BLaER1 (cell line): ENCODE results near the gene IDH3A.

Experiments used
- H3K27ac ChIP-seq: shearing (Covaris generic); formaldehyde crosslinking; 2 replicates; pipeline ENCODE4 v1.8.1; 2022
- H3K27me3 ChIP-seq: shearing (Covaris generic); formaldehyde crosslinking; 2 replicates; pipeline ENCODE4 v1.8.1; 2022
- H3K36me3 ChIP-seq: shearing (Covaris generic); formaldehyde crosslinking; 2 replicates; pipeline ENCODE4 v1.8.1; 2022
- H3K4me1 ChIP-seq: shearing (Covaris generic); formaldehyde crosslinking; 2 replicates; pipeline ENCODE4 v1.8.1; 2022
- H3K4me2 ChIP-seq: shearing (Covaris generic); formaldehyde crosslinking; 2 replicates; pipeline ENCODE4 v1.8.1; 2022
- H3K4me3 ChIP-seq: shearing (Covaris generic); formaldehyde crosslinking; 2 replicates; pipeline ENCODE4 v1.8.1; 2022
- H3K9ac ChIP-seq: shearing (Covaris generic); formaldehyde crosslinking; 2 replicates; pipeline ENCODE4 v1.8.1; 2022
- H3K9me3 ChIP-seq: shearing (Covaris generic); formaldehyde crosslinking; 2 replicates; pipeline ENCODE4 v1.8.1; 2022
- H4K20me1 ChIP-seq: shearing (Covaris generic); formaldehyde crosslinking; 2 replicates; pipeline ENCODE4 v1.8.1; 2022
- Cebpa-rat ChIP-seq: shearing (Covaris generic); IDR thresholded peaks from 2 replicates; pipeline ENCODE4 v1.8.1; 2022

The IDH3A gene

GRCh38 chr15:78207641-78208340 is 58.6 kb downstream of the IDH3A start:
- H3K27ac ChIP-seq = no peak overlapping the region
- no peaks in the 10 kb centered on the region for H3K36me3 ChIP-seq
- no peak overlapping the region for H3K4me3 ChIP-seq
- no peak overlapping the region for H3K9ac ChIP-seq
- H3K9me3 ChIP-seq = no peaks in the 10 kb centered on the region
- no peaks in the 10 kb centered on the region for H3K27me3 ChIP-seq
- no peak overlapping the region for H3K4me2 ChIP-seq
- H4K20me1 ChIP-seq = no peaks in the 10 kb centered on the region
- peaks cover 38% of the 10 kb centered on the region for H3K4me1 ChIP-seq
- TF ChIP-seq Cebpa-rat = no peak

- no peak overlapping the region for H3K4me2 ChIP-seq
- no peak for TF ChIP-seq Cebpa-rat
These were observed 59.2 kb downstream of the IDH3A start for GRCh38 chr15:78208341-78208844.

DNA sequence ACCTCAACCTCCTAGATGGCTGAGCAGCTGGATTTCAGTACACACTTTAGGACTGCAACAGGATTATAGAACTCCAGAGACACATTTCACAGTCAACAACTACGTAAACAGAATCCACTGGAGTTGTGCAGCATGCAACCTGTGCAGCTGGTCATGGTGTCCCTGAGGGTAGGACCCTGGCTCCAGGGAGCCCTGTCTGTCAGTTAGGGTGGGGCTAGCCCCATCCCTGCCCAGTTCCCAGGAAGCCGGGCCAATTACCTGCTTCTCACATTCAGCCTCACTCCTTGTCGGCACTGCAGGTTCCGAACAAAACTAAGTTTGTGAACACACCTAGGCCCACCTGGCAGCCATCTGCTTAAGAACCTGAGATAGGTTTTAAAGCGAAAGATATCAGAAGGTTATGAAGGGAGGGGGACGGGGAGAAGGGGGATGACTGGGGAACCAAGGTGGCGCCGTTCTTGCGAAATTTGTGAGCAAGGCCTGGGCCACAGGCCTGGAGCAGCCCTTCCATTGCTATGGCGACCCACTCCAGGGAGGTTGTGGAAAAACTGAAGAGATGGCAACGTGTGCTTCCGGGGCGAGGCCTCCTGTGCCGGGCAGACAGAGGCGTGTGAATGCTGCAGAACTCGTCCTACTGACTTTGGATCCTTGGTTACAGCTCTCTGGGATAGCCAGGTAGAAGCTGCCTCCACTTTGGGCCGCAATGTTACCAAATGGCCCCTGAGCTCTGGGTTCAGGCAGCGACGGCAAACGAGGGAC is 59.9 kb downstream of the IDH3A start:
- peaks cover 38% of the 10 kb centered on the region for H3K4me1 ChIP-seq
- no peaks in the 10 kb centered on the region for H3K9me3 ChIP-seq
- no peak overlapping the region for H3K4me2 ChIP-seq
- H3K36me3 ChIP-seq = no peaks in the 10 kb centered on the region
- no peak for TF ChIP-seq Cebpa-rat
- H3K4me3 ChIP-seq = no peak overlapping the region
- H3K9ac ChIP-seq = no peak overlapping the region
- H4K20me1 ChIP-seq = no peaks in the 10 kb centered on the region
- no peak overlapping the region for H3K27ac ChIP-seq
- no peaks in the 10 kb centered on the region for H3K27me3 ChIP-seq

More at GRCh38 chr15:78208341-78208844, 59.2 kb downstream of the IDH3A start:
- H3K27ac ChIP-seq = no peak overlapping the region
- H3K9ac ChIP-seq = no peak overlapping the region
- no peaks in the 10 kb centered on the region for H3K9me3 ChIP-seq
- no peaks in the 10 kb centered on the region for H4K20me1 ChIP-seq
- no peak overlapping the region for H3K4me3 ChIP-seq
- peaks cover 38% of the 10 kb centered on the region for H3K4me1 ChIP-seq
- no peaks in the 10 kb centered on the region for H3K27me3 ChIP-seq
- no peaks in the 10 kb centered on the region for H3K36me3 ChIP-seq

GRCh38 chr15:78209646-78210348 is 60.6 kb downstream of the IDH3A start:
- Histone ChIP-seq H4K20me1 (no peaks in the 10 kb centered on the region), H3K4me2 (peak overlapping the region; percentile 44; the same call in 1 of the 2 replicates), H3K9ac (no peak overlapping the region), H3K27ac (no peak overlapping the region; the same call in 1 of the 2 replicates), H3K36me3 (no peaks in the 10 kb centered on the region), H3K27me3 (no peaks in the 10 kb centered on the region), H3K4me1 (peaks cover 34% of the 10 kb centered on the region), H3K4me3 (no peak overlapping the region), H3K9me3 (no peaks in the 10 kb centered on the region)
- no peak for TF ChIP-seq Cebpa-rat

DNA sequence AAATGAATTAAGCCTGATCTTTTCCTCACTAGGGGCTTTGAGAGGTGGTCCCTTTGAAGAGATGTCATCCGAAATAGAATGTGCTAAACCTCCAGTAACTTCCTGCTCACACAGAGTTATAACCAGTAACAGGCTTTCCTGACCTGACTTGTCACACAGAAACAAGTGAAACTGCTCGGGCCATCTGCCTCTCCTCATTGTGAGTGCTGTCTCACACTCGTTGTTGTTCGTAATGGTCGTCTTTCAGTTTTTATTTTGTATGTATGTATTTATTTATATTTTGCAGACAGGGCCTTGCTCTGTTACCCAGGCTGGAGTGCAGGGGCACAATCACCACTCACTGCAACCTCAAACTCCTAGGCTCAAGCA is 61.2 kb downstream of the IDH3A start:
- Histone ChIP-seq H3K36me3 (no peaks in the 10 kb centered on the region), H3K4me3 (no peak overlapping the region), H3K4me1 (peaks cover 28% of the 10 kb centered on the region), H3K27ac (no peak overlapping the region; the same call in 1 of the 2 replicates), H4K20me1 (no peaks in the 10 kb centered on the region), H3K9ac (0 out of 2 replicates have a peak overlapping the region, but pooled peaks have one; percentile 33), H3K27me3 (no peaks in the 10 kb centered on the region), H3K4me2 (peak overlapping the region; percentile 44), H3K9me3 (no peaks in the 10 kb centered on the region)
- TF ChIP-seq Cebpa-rat = no peak

DNA sequence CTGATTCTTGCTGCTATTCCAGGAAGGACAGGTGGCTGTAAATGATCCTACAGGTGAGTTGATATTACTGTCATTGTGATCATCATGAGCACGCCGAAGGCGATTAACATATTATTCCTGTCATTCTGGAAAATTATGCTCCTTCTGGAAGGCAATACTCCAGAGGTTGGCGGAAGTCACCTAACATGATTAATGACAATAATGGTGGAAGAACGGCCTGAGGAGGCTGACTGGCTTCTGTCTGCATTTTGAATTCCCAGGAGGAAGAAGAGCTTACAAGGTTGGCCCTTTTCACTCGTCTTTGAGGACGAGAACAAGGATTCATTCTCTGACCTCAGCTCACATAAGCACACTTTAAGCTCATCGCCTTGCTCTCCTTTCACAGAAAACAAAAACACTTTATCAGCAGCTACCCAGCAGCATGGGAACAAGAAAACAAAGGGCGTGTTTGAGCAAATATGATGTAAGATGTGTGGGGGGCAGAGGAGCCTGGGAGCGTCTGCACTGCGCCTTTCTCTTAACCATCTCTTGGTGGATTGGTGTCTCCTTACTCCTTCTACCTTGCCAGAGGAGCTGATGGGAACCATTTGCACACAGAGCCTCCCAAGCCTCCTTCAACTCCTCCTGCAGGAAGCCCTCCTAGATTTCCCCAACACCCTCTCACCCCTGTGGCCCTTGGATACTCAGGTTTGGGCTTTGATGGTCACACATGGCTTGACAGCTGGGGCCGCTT is 62.2 kb downstream of the IDH3A start:
- Histone ChIP-seq H3K4me3 (no peak overlapping the region), H3K9me3 (no peaks in the 10 kb centered on the region), H3K36me3 (no peaks in the 10 kb centered on the region), H3K27me3 (no peaks in the 10 kb centered on the region), H3K4me2 (no peak overlapping the region), H3K9ac (no peak overlapping the region), H4K20me1 (no peaks in the 10 kb centered on the region), H3K4me1 (peaks cover 18% of the 10 kb centered on the region), H3K27ac (no peak overlapping the region)
- TF ChIP-seq Cebpa-rat = no peak

- Histone ChIP-seq H3K36me3 (no peaks in the 10 kb centered on the region), H4K20me1 (no peaks in the 10 kb centered on the region), H3K4me3 (no peak overlapping the region), H3K9ac (no peak overlapping the region), H3K27me3 (no peaks in the 10 kb centered on the region), H3K4me2 (no peak overlapping the region), H3K4me1 (peaks cover 12% of the 10 kb centered on the region), H3K27ac (no peak overlapping the region), H3K9me3 (no peaks in the 10 kb centered on the region)
- TF ChIP-seq Cebpa-rat = no peak
These were observed 62.8 kb downstream of the IDH3A start for GRCh38 chr15:78212008-78212407.

DNA sequence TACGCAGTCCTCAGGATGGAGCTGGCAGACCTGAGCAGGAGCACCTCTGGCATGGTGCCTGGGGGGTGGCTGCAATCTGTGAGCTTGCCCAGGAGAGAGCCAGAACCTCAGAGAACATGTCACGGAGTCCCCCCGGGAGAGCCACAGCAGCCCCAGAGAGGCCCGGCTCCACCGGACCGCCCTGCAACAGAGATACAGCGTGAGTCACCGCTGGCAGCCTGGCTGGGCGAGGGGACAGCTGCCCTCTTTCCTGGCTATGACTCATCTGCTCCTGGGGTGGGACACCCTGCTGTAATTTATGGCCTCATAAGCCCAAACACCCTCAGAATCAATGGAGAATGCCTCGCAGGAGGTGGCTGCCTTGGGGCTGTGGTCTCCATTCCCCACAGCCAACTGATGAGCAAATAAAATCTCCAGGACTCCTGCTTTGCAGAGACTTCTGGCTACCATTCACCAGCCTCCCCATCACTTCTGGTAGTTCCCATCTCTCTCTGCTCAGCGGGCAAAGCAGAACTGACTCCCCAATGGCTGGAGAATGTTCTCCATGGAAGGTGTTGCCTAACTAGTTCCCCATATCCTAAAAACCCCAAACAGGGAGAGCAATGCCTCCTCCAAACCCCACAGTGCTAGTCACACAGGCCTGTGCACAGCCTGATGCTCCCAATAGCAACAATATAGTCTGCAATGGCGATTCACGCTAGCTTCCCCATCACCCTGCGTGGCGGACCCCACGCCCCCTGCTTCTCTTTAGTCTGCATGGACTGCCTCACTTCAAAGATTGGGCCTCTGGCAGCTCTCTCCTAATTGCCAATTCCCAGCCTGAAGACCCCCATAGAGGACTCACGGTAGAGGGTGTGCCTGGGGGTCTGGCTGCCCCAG is 63.6 kb downstream of the IDH3A start:
- Histone ChIP-seq H3K4me1 (peaks cover 12% of the 10 kb centered on the region), H3K27ac (no peak overlapping the region), H3K9ac (no peak overlapping the region), H4K20me1 (no peaks in the 10 kb centered on the region), H3K9me3 (no peaks in the 10 kb centered on the region), H3K27me3 (no peaks in the 10 kb centered on the region), H3K36me3 (no peaks in the 10 kb centered on the region), H3K4me2 (no peak overlapping the region), H3K4me3 (no peak overlapping the region)
- TF ChIP-seq Cebpa-rat = no peak

DNA sequence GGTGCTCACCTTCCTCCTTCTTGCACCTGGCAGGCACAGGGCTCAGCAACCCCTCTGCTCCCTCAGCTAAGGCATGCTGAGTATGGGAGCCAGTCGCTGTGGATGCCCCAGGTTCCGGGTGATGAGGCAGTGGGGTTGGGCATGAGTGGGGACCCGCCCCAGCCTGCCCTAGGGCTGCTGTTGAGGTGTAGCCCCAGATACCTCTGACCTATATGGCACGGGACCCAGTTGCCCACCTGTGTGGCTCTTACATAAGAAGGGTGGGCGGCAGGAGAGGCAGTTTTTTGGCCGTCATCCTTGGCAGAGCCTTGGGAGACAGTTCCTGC is 64.2 kb downstream of the IDH3A start:
- H3K36me3 ChIP-seq = no peaks in the 10 kb centered on the region
- H3K9me3 ChIP-seq = no peaks in the 10 kb centered on the region
- peaks cover 12% of the 10 kb centered on the region for H3K4me1 ChIP-seq
- no peak for TF ChIP-seq Cebpa-rat
- no peak overlapping the region for H3K27ac ChIP-seq
- H3K27me3 ChIP-seq = no peaks in the 10 kb centered on the region
- no peak overlapping the region for H3K4me2 ChIP-seq
- no peaks in the 10 kb centered on the region for H4K20me1 ChIP-seq
- no peak overlapping the region for H3K4me3 ChIP-seq
- H3K9ac ChIP-seq = no peak overlapping the region
